GM12891 (cell line): Measurements from ENCODE around the gene PHF3.

ENCODE experiments used
- DNase-seq: peaks from one replicate; pipeline ENCODE4 v3.0.0; 2011; ENCODE audit warnings: low spot score; ENCODE audit not compliant: insufficient read length
- FAIRE-seq: peaks from 2 replicates; lab custom pipeline; 2011; peaks lifted over from hg19 to GRCh38; lab: Jason Lieb, UNC
- PAX5 ChIP-seq: IDR thresholded peaks from 2 replicates; pipeline ENCODE4 v1.6.1; 2011; ENCODE audit warnings: low read length, moderate library complexity, mild to moderate bottlenecking; ENCODE audit not compliant: insufficient read depth, severe bottlenecking
- POLR2A ChIP-seq: IDR thresholded peaks from 2 replicates; pipeline ENCODE4 v1.6.1; 2011; ENCODE audit warnings: low read depth, low read length, control low read depth
- POLR2AphosphoS5 ChIP-seq: IDR thresholded peaks from 2 replicates; pipeline ENCODE4 v1.6.1; 2011; ENCODE audit warnings: low read depth, low read length, control low read depth
- POU2F2 ChIP-seq: IDR thresholded peaks from 2 replicates; pipeline ENCODE4 v1.6.1; 2011; ENCODE audit warnings: low read depth, mild to moderate bottlenecking, control low read depth, low read length, moderate library complexity
- SPI1 ChIP-seq: IDR thresholded peaks from 2 replicates; pipeline ENCODE4 v1.6.1; 2011; ENCODE audit warnings: low read depth, low read length, control low read depth
- TAF1 ChIP-seq: IDR thresholded peaks from 2 replicates; pipeline ENCODE4 v1.6.1; 2011; ENCODE audit warnings: low read depth, low read length, control low read depth

Gene PHF3

GRCh38 chr6:63610944-63611343 lies 24.7 kb upstream of the PHF3 start:
- no peak for DNase-seq
- no peak for TF ChIP-seq POLR2AphosphoS5
- no peak for TF ChIP-seq POLR2A
- no peak for TF ChIP-seq POU2F2
- no peak for TF ChIP-seq TAF1
- no peak for TF ChIP-seq SPI1
- no peak for TF ChIP-seq PAX5

GRCh38 chr6:63611560-63611959 lies 24.0 kb upstream of the PHF3 start:
- TF ChIP-seq SPI1 (no peak), PAX5 (no peak), TAF1 (no peak), POLR2A (no peak), POLR2AphosphoS5 (no peak)
- FAIRE-seq (no peak), DNase-seq (no peak)

More at GRCh38 chr6:63610944-63611343, 24.7 kb upstream of the PHF3 start:
- no peak for FAIRE-seq

GRCh38 chr6:63615590-63615989 lies 20.0 kb upstream of the PHF3 start:
- TF ChIP-seq SPI1: no peak
- TF ChIP-seq POLR2A: no peak
- TF ChIP-seq POLR2AphosphoS5: no peak
- TF ChIP-seq POU2F2: no peak
- TF ChIP-seq PAX5: no peak
- no peak for TF ChIP-seq TAF1
- no peak for DNase-seq
- no peak for FAIRE-seq

- DNase-seq: no peak
- TF ChIP-seq POU2F2 (no peak), PAX5 (no peak), TAF1 (no peak), POLR2A (no peak), SPI1 (no peak), POLR2AphosphoS5 (no peak)
- FAIRE-seq: no peak
Measured at GRCh38 chr6:63624091-63624490, 11.5 kb upstream of the PHF3 start.

GRCh38 chr6:63630466-63630865 lies 5.1 kb upstream of the PHF3 start:
- FAIRE-seq (no peak), DNase-seq (no peak)
- no peak for TF ChIP-seq POU2F2
- TF ChIP-seq TAF1: no peak
- no peak for TF ChIP-seq POLR2A
- TF ChIP-seq PAX5: no peak
- TF ChIP-seq SPI1: no peak
- TF ChIP-seq POLR2AphosphoS5: no peak

- no peak for TF ChIP-seq SPI1
- no peak for TF ChIP-seq TAF1
- TF ChIP-seq POLR2A: no peak
- FAIRE-seq (no peak), DNase-seq (no peak)
Measured at GRCh38 chr6:63634630-63635029, 972 bp upstream of the PHF3 start.

GRCh38 chr6:63635215-63635587 lies 401 bp upstream of the PHF3 start:
- DNase-seq: no peak
- FAIRE-seq: no peak
- TF ChIP-seq POLR2AphosphoS5 (no peak), TAF1 (no peak), PAX5 (no peak), SPI1 (no peak), POLR2A (no peak), POU2F2 (no peak)

- FAIRE-seq: no peak
- no peak for DNase-seq
- no peak for TF ChIP-seq POLR2A
- TF ChIP-seq POLR2AphosphoS5: no peak
- no peak for TF ChIP-seq TAF1
- TF ChIP-seq PAX5: no peak
- TF ChIP-seq SPI1: no peak
Measured at GRCh38 chr6:63636518-63637021, 968 bp downstream of the PHF3 start.

- DNase-seq (no peak), FAIRE-seq (no peak)
- TF ChIP-seq TAF1: no peak
- TF ChIP-seq SPI1: no peak
- no peak for TF ChIP-seq POU2F2
- no peak for TF ChIP-seq POLR2A
- no peak for TF ChIP-seq POLR2AphosphoS5
- TF ChIP-seq PAX5: no peak
Measured at GRCh38 chr6:63637865-63638445, 2.4 kb downstream of the PHF3 start.

- DNase-seq: no peak
- TF ChIP-seq PAX5 (no peak), TAF1 (no peak), POU2F2 (no peak), POLR2A (no peak), SPI1 (no peak), POLR2AphosphoS5 (no peak)
- peak; percentile 48 for FAIRE-seq
Measured at GRCh38 chr6:63640062-63640461, 4.5 kb downstream of the PHF3 start.
